Osteoblast (primary cell): ENCODE measurements around the gene SLC19A1. TPM values are rescaled to one million over a fixed set of nuclear protein-coding genes. Genes with fewer than 3 reads are reported as not detected.

Source experiments
- DNase-seq: peaks from one replicate; pipeline ENCODE4 v3.0.0; 2011; ENCODE audit warnings: low spot score, mixed read lengths; ENCODE audit not compliant: insufficient read length; ENCODE audit errors: missing footprints
- H2AFZ ChIP-seq: 2 replicates; pipeline ENCODE4 v1.6.0; 2011; ENCODE audit warnings: mild to moderate bottlenecking, low read length
- H3K27ac ChIP-seq: 2 replicates; pipeline ENCODE4 v1.5.1; 2011; ENCODE audit warnings: mild to moderate bottlenecking, low read depth, low read length, moderate library complexity
- H3K27me3 ChIP-seq: 2 replicates; pipeline ENCODE4 v1.6.0; 2012; ENCODE audit warnings: mild to moderate bottlenecking, control low read depth, inconsistent platforms, low read length, moderate library complexity; ENCODE audit not compliant: insufficient read depth
- H3K36me3 ChIP-seq: 2 replicates; pipeline ENCODE4 v1.5.1; 2011; ENCODE audit warnings: mild to moderate bottlenecking, low read length, control low read depth, moderate library complexity; ENCODE audit not compliant: insufficient read depth
- H3K4me1 ChIP-seq: 2 replicates; pipeline ENCODE4 v1.5.1; 2011; ENCODE audit warnings: mild to moderate bottlenecking, low read length, control low read depth, moderate library complexity; ENCODE audit not compliant: insufficient read depth
- H3K4me2 ChIP-seq: 2 replicates; pipeline ENCODE4 v1.6.0; 2011; ENCODE audit warnings: mild to moderate bottlenecking, low read length; ENCODE audit not compliant: insufficient read depth
- H3K4me3 ChIP-seq: fragments of 200-600 bp; sonication (generic); 3 replicates; pipeline ENCODE4 v1.5.1; 2012; ENCODE audit warnings: mild to moderate bottlenecking, low read length, inconsistent platforms; ENCODE audit not compliant: insufficient read depth
- H3K79me2 ChIP-seq: 2 replicates; pipeline ENCODE4 v1.6.0; 2012; ENCODE audit warnings: mild to moderate bottlenecking, low read length, control low read depth, inconsistent platforms; ENCODE audit not compliant: insufficient read depth
- H3K9me3 ChIP-seq: 2 replicates; pipeline ENCODE4 v1.5.1; 2011; ENCODE audit warnings: low read depth, low read length, control low read depth
- H4K20me1 ChIP-seq: 2 replicates; pipeline ENCODE4 v1.6.0; 2012; ENCODE audit warnings: mild to moderate bottlenecking, low read length, control low read depth; ENCODE audit not compliant: insufficient read depth
- total RNA-seq: library from RNA; depleted of rRNA; stranded (reverse); fragments of >200 nt; gene quantifications from 2 replicates; pipeline ENCODE4 v1.2.3, GENCODE V29; 2012
- TF ChIP-seq, protein P1 (sequence below): IDR thresholded peaks from 2 replicates; pipeline ENCODE4 v1.5.1; 2011; ENCODE audit warnings: mild to moderate bottlenecking, low read depth, low read length, moderate library complexity; ENCODE audit errors: extremely low read depth

Gene SLC19A1
- total RNA-seq, 1 donor = 2.9 TPM

DNA sequence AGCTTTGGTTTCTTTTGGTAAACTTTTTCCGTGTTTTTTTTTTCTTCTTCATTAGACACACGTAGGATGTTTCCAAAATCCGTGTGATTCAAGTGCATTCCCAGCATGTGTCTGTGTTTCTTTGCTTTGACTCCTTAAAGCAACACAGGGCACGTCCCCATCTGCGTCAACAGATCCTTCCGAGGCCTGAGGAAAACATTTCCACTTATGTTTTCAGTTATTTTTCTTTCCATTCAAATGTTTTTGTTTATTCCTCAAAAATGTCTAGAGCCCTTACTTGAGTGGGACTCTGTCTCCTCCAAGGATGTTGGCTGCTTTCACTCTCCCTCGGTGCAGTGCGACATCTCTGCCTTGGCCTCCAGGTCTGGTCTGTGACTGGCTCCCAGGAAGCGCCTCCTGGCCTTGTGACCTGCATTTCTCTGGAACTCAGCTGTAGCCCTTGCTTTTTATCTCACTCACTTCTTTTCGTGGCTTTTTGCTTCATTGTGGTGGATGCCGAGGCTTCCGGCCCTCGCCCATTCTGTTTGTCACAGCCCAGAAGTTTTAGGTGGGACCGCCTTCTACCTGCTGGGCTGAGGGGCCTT is 31.3 kb upstream of the SLC19A1 start:
- peak overlapping the region; percentile 13 for H3K4me2 ChIP-seq
- no peaks in the 10 kb centered on the region for H3K9me3 ChIP-seq
- H3K4me1 ChIP-seq = peaks cover 20% of the 10 kb centered on the region
- H3K4me3 ChIP-seq = no peak overlapping the region
- TF ChIP-seq, protein P1, sequence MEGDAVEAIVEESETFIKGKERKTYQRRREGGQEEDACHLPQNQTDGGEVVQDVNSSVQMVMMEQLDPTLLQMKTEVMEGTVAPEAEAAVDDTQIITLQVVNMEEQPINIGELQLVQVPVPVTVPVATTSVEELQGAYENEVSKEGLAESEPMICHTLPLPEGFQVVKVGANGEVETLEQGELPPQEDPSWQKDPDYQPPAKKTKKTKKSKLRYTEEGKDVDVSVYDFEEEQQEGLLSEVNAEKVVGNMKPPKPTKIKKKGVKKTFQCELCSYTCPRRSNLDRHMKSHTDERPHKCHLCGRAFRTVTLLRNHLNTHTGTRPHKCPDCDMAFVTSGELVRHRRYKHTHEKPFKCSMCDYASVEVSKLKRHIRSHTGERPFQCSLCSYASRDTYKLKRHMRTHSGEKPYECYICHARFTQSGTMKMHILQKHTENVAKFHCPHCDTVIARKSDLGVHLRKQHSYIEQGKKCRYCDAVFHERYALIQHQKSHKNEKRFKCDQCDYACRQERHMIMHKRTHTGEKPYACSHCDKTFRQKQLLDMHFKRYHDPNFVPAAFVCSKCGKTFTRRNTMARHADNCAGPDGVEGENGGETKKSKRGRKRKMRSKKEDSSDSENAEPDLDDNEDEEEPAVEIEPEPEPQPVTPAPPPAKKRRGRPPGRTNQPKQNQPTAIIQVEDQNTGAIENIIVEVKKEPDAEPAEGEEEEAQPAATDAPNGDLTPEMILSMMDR = no peak
- no peaks in the 10 kb centered on the region for H4K20me1 ChIP-seq
- no peaks in the 10 kb centered on the region for H3K79me2 ChIP-seq
- H3K27me3 ChIP-seq = peaks cover 8% of the 10 kb centered on the region
- DNase-seq = no peak
- no peaks in the 10 kb centered on the region for H3K36me3 ChIP-seq
- H2AFZ ChIP-seq = peak overlapping the region; percentile 10
- H3K27ac ChIP-seq = no peak overlapping the region

DNA sequence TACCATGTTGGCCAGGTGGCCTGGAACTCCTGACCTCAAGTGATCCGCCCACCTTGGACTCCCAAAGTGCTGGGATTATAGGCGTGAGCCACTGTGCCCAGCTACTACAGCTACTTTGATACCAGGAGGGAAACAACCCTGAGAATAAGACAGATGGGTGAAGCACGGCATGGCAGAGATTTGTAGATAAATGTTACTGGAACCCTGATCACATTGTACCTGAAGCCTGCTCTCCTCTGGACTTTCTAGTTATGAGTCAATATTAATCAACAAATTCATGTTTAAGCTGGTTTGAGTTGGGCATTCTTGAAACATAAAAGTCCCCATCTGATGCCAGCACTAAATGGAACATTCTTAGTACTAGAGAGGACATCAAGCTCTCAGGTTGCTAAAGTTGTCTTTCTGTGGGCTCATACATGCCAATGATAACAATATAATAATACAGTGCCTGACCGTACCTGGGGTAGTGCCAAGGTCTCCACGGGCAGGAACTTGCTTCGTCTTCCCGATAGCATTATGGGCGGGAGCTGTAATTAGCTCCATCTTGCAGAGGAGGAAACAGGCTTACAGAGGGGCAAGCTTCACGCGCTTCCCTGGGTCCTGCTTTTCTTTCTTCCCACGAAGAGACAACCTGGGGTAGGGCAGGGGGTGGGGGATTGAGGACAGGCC is 30.7 kb upstream of the SLC19A1 start:
- Histone ChIP-seq H3K4me1 (peaks cover 20% of the 10 kb centered on the region), H3K36me3 (no peaks in the 10 kb centered on the region), H3K27ac (no peak overlapping the region), H3K4me3 (no peak overlapping the region), H3K4me2 (peak overlapping the region; percentile 13), H2AFZ (peak overlapping the region; percentile 10), H4K20me1 (no peaks in the 10 kb centered on the region), H3K27me3 (peaks cover 11% of the 10 kb centered on the region), H3K79me2 (no peaks in the 10 kb centered on the region), H3K9me3 (no peaks in the 10 kb centered on the region)
- DNase-seq = no peak
- TF ChIP-seq, protein P1 = no peak

DNA sequence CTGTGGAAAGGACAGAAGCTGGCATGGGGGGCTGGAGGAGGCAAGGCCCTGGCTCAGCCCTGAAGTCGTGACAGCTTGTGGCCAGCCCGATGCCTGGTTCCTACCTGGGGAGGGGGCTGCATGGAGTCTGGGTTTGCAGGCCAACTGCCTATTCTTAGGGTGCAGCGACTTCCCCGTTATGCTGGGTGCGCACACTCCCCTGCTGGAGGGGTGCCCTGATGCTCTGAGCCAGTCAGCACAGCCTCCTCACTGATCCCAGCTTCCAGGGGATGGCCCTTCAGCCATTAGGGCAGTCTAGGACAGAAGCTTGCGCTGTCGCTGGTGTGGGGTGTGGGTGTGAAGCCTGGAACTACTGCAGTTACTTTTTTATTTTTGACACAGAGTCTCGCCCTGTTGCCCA is 30.0 kb upstream of the SLC19A1 start:
- Histone ChIP-seq H4K20me1 (no peaks in the 10 kb centered on the region), H3K27me3 (peaks cover 17% of the 10 kb centered on the region), H3K27ac (no peak overlapping the region), H3K4me3 (no peak overlapping the region), H3K4me1 (peaks cover 20% of the 10 kb centered on the region), H3K79me2 (no peaks in the 10 kb centered on the region), H3K36me3 (no peaks in the 10 kb centered on the region), H3K4me2 (no peak overlapping the region), H3K9me3 (no peaks in the 10 kb centered on the region), H2AFZ (no peak overlapping the region)
- TF ChIP-seq, protein P1 = no peak
- no peak for DNase-seq

DNA sequence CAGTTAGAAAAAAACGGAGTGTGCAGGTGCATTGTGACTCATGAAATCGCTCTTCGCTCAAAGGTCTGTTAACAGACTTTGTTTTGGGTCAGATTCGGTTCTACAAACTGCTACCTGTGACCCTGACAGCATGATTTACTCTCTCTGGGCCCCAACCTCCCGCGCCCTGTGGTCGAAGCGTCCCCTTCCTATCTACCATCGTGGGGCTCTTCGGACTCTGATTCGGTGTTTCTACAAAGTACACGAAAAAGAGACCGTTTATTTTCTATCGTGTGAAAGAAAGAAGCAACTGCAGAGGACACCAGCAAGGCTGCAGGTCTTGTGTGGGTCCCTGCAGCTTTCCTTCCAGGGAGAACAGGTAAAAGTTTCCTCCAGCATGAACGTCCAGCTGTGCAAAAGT is 29.4 kb upstream of the SLC19A1 start:
- H3K27ac ChIP-seq = no peak overlapping the region
- H3K4me1 ChIP-seq = peaks cover 20% of the 10 kb centered on the region
- H3K27me3 ChIP-seq = peaks cover 23% of the 10 kb centered on the region

More for the DNA sequence above, 29.4 kb upstream of the SLC19A1 start:
- Histone ChIP-seq H3K4me2 (no peak overlapping the region), H3K36me3 (no peaks in the 10 kb centered on the region), H3K9me3 (no peaks in the 10 kb centered on the region), H2AFZ (no peak overlapping the region), H3K4me3 (no peak overlapping the region), H3K79me2 (no peaks in the 10 kb centered on the region), H4K20me1 (no peaks in the 10 kb centered on the region)
- DNase-seq = no peak
- TF ChIP-seq, protein P1 = no peak
